HG02588 (cell line): ENCODE results near the gene C1QTNF12.

Experiments used
- ATAC-seq: cut with Tn5 transposase; IDR thresholded peaks from one replicate; pipeline ENCODE4 v1.9.1; 2021; ENCODE audit warnings: mild to moderate bottlenecking, moderate library complexity; ENCODE audit not compliant: unreplicated experiment

Gene C1QTNF12

DNA sequence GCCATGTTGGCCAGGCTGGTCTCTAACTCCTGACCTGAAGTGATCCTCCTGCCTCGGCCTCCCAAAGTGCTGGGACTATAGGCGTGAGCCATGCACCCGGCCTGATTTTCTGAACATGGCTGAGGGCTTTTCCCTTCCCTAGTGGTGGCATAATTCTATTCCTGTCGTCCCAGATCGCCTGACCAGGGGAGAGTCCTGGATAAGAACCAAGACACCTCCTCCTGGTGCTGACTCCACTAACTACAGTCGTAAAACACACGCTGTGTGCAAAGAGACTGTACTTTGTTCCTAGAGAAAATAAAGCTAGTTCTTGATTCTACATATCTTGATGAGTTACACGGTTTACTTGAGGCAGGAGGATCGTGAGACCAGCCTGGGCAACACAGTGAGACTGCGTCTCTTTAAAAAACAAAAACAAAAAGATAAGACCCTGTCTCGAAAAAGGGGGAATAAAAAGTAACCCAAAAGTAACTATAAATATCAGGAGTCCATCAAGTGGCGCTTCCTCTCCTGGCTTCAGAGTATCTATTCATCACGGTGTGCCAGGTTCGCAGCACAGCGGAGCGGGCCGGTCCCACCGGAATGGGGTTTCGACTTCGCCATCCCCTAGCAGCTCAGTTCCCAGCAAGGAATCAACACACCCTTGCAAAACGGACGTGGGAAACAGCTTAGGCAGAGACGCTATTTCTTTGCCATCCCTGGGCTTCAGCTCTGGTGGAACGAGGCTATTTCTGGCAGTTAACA, 15.7 kb downstream of the C1QTNF12 start:
- no peak for ATAC-seq

- no peak for ATAC-seq
These were observed 16.8 kb downstream of the C1QTNF12 start for GRCh38 chr1:1229770-1230169.

DNA sequence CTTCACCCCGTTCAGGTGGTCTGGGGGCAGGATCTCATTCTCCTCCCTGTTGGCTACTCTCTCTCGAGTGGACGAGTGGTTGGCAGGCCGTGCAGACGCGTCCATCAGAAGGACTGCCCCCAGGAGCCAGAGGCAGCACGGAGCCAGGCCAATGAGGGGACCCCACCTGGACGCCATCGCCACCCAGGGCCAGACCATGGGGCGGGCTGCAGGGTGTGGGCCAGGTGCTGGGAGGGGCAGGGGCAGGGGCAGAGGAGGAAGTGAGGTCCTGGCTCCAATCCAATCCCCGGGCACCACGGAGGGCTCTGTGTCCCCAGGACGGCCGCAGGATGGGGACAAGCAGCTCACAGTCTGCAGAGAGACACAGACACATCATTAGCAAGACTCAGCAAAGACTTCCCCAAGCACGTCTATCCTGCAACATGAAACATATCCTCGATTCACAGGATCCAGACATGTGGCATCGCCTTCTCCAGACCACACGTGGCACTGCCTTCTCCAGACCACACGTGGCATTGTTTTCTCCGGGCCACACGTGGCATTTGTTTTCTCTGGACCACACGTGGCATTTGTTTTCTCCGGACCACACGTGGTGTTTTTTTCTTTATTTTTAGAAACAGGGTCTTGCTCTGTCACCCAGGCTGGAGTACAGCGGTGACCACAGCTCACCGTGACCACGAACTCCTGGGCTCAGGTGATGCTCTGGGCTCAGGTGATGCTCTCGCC, 17.8 kb downstream of the C1QTNF12 start:
- no peak for ATAC-seq

GRCh38 chr1:1228187-1228586, 18.3 kb downstream of the C1QTNF12 start:
- no peak for ATAC-seq

GRCh38 chr1:1227386-1227785, 19.1 kb downstream of the C1QTNF12 start:
- ATAC-seq = no peak

DNA sequence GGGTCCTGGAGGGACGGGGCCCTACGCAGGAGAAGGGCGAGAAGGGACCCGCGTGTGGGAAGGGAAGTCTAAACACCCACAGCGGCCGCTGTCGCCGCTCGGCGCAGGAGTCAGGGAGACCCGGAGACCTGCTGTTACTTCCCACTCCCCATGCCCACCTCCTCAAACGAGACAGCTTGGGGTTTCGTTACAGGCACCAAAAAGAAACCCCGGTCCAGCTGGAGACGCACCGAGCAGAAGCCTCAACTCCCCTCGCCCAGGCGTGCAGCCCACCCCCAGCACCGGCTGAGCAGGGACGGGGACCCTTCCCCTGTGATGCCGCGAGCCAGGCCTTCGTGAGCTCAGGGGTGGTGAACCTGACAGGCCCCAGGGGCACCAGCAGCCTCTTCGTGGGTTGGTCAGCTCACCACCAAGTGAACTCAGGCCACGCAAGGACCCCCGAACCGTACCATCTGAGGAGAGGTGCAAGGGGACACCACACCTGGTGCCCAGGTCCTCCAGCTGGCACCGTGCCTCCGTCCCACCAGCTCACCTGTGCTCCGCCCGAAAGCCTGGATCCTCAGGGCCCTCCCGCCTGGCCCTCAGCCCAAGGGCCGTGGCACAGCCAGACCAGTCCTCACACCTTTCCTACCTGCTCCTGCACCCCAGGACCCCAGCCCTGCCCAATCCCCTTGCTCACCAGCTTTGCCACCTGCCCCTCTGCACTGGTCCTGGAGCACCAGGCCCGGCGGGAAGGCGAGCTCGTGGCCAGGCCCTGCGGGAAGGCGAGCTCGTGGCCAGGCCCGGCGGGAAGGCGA, 19.8 kb downstream of the C1QTNF12 start:
- no peak for ATAC-seq

- no peak for ATAC-seq
These were observed 20.6 kb downstream of the C1QTNF12 start for GRCh38 chr1:1225913-1226312.

DNA sequence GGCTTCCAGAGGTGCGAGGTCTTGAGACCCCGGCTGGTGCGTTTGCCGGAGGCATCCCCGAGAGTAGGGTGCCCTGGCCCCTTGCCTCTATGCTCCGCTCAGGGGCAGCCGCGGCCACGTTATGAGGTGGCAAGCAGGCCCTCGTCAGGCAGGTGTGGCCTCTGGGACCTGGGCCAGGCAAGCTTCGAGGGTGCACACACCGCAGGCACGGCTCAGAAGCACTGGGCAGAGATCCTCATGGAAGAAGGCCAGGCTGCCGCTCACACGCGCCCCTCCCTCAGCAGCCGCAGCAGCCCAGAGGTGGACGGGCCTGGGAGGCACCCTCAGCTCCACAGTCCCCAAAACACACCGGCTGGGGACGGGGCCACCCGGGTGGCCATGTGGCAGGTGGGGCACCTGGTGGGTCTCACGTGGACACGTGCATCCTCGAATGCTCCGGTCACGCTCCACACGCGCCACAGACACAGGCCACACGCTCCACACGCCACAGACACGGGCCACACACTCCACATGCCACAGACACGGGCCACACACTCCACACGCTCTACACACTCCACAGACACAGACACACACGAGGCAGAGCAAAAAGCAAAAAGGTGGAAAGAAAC, 21.2 kb downstream of the C1QTNF12 start:
- no peak for ATAC-seq

DNA sequence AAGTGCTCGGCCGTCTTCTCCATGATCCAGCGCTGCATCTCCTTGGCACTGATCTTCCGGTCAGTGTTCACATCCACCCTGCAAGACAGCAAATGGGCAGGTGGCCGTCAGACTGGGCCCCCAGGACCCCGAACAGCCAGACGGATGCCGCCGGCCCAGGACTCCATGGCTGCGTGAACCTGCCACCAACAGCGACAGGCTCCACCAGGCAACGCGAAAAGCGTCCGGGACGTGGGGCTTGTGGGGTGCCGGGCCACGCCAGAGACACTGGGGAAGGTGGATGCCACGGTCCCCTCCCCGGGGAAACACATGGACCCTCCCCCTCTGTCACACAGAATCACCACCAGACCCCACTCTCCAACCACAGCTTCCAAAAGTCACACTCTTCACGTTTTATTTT, 22.6 kb downstream of the C1QTNF12 start:
- no peak for ATAC-seq

DNA sequence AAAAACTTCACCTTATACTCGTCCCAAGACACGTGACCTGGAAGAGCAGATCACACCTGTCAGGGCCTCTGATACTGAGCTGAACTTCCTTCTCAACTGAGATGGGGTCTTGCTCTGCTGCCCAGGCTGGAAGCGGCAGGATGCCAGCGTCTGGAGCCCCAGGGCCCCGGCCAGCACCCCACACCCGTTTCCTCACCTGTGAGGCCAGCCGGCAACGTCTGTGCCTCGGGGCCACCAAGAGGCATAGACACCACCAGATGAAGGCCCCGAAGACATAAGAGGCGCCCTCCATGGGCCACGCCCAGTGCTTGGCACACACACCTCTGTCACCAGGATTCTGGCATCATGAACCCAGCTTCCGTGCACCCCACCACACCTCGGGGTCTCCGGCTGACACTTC, 23.2 kb downstream of the C1QTNF12 start:
- no peak for ATAC-seq

- no peak for ATAC-seq
These were observed 23.8 kb downstream of the C1QTNF12 start for GRCh38 chr1:1222575-1223225.

DNA sequence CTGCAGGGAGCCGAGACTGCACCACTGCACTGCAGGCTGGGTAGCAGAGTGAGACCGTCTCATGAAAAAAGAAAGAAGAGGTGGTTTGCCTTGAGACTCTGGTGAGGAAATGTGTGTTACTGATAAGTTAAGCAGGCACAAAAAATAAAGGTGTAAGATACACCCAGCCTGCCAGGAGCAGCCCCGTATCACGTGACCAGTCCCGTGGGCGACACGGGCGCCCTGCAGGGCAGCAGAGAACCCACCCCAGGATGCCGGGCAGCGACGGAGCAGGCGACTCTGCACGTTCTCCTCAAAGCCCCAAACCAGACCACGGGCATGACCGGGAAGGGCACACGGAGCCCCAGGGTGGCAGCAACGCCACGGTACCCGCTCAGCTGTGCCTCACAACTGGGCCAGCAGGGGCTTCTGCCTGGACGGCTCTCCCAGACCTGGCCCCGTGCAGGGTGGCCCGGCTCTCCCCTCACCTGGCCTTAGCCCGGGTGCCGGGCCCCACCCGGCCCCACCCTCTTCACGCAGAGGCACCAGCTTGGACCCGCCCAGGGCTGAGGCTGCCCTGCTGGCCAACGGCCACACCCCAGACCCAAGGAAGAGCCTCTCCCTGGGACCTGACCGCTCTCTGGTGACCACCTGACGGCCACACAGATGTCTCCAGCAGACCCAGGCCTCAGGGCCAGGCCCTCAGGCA, 24.5 kb downstream of the C1QTNF12 start:
- no peak for ATAC-seq

DNA sequence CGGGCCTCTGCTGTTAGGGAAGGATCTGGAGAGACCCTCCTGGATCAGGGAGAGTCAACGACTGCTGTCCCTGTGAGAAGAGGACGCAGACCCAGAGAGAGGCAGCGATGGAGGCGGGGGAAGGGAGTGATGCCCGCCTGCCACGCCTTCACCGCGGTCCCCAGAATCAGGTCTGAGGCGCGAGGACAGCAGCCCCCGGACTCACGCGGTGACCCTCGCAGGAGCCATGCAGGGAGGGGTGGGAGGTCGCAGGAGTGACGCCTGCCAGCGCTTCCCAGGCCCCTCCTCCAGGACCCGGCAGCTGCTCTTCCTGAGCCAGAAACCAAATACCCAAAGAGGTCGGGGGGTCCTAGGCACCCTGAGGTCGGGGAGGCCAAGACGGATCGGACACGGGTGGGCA, 26.3 kb downstream of the C1QTNF12 start:
- ATAC-seq = no peak

GRCh38 chr1:1219341-1219740, 27.2 kb downstream of the C1QTNF12 start:
- no peak for ATAC-seq

- ATAC-seq = no peak
These were observed 27.9 kb downstream of the C1QTNF12 start for GRCh38 chr1:1218524-1219200.

DNA sequence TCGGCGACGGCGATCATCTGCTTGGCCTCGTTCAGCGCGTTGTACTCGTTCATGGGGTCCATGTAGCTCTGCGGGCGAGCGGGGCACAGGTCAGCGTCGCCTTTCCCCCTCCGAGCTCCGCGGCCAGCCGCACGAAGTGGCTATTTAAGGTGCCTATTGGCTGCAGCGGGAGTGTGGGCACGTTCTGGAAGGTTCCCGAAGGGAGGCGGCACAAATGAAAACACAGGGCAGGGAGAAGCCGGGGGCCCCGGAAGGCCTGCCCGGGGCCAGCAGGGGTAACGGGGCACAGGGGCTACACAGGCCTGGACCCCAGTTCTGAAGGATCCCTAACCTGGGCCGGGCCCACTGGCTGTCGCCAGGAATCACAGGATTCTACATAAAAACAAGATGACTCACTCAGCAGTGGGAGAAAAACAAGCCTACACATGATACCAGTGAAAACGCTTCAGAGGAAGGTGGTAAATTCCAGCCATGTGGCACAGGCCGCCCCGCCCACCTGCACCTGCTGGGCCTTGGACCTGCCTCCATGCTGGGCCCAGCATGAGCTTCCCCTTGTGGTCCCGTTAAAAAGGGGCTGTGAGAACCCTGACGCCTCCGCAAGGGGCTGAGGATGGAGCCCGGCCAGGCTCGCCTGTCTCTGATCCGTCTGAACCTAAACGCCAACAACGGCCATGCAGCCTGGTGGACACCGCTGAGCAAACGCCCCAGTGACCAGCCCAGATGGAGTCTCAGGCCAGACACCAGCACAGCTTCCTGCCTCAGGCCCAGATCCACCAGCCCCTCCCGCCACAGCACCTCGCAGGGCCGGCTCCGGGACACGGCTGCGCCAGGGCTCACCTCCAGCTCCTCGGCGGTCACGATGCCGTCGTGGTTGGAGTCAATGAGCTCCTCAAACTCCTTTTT, 28.6 kb downstream of the C1QTNF12 start:
- no peak for ATAC-seq

- ATAC-seq = no peak
These were observed 29.5 kb downstream of the C1QTNF12 start for GRCh38 chr1:1216770-1217620.
